Activated CD4-positive, alpha-beta T cell treated with anti-CD3 and anti-CD28 coated beads for 1 hour (primary cell): ENCODE measurements around the gene PLD3.

Experiments
- DNase-seq: peaks from one replicate; pipeline ENCODE4 v3.0.0-alpha.2; 2020

PLD3 gene

DNA sequence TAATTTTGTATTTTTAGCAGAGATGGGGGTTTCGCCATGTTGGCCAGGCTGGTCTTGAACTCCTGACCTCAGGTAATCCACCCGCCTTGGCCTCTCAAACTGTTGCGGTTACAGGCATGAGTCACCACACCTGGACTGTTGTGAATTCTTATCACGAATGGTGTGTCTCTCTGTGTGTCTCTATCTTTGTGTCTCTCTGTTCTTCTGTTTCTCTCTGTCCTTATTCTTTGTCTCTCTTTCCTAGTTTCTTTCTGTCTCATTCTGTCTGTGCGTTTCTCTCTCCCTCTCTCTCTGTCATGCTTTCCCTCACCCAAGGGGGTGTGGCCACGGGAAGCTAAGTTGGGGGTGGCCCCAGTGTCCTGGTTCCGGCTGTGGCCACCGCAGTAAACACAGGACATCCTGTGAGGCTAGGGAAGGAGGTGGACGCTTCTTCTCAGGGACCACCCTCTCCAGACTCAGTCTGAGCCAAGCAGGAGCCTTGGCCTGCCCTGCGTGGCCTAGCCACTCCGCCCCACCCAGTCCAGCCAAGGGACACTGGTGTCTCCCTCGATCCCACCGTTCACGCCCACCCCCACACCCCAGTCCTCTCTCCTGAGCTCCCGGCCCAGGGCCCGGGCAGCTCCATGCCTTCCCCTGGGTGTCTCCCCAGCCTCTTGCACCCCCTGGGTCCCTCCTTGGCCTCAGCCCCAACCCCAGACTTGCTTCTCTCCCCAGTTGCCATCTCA, 68.6 kb downstream of the PLD3 start:
- no peak for DNase-seq

DNA sequence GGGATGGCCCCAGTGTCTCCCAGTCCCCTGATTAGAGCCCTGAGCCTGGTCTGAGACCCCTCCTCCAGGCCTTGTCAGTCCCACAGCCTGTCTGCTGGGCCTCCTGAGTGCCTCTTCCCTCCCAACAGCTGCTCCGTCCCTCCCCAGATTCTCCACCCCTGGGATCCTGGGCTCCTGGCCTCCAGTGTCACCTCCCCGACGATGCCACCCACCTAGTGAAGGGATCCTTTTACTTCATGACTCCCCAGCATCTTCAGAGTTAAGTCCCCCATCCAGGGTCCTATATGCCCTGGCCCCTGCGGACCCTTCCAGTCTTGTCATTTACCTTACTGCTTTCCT, 69.1 kb downstream of the PLD3 start:
- DNase-seq = no peak

DNA sequence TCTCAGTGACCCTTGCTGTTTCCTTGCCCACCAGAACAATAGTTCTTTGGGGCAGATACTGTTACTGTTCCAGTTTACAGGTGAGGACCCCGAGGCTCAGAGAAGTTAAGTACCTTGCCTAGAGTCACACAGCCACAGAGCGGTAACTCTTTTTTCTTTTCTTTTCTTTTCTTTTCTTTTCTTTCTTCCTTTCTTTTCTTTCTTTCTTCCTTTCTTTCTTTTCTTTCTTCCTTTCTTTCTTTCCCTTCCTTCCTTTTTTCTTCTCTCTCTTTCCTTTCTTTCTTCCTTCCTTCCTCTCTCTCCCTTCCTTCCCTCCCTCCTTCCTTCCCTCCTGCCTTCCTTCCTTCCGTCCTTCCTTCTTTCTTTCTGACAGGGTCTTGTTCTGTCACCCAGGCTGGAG, 69.5 kb downstream of the PLD3 start:
- DNase-seq = no peak

DNA sequence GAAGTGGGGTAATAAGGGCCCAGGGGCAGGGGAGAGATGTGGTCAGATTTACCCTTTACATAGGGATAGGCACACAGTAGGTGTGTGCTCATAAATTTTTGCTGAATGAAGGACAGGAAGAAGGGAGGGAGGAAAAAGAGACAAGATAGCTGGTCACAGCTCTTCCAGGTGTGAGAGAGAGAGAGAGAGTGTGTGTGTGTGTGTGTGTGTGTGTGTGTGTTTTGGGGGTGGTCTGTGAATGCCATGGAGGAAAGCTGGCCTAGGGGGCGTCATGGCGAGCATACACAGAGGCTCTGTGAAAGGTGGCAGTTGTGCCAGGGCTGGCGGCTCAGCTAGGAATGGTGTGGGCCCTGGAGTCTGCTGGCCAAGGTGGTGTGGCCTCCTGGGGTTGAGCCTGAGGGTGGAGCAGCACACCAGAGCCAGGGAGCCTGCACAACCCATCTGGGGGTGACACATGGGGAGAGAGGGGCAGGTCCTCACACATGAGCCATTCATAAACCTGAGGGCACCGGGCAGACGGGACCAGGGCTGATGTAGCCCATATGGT, 70.6 kb downstream of the PLD3 start:
- DNase-seq = no peak

DNA sequence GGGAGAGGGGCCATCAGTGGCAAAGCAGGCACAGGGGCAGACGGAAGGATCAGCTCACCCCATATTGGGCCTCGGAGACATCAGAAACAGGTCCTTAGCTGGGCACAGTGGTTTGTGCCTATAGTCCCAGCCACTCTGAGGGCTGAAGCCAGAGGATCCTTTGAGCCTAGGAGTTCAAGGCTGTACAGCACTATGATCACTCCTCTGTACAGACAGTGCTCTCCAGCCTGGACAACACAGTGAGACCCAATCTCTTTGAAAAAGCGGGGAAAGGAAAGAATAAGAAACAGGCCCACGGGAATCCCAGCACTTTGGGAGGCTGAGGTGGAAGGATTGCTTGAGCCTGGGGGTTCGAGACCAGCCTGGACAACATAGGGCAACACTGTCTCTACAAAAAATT, 71.3 kb downstream of the PLD3 start:
- no peak for DNase-seq

DNA sequence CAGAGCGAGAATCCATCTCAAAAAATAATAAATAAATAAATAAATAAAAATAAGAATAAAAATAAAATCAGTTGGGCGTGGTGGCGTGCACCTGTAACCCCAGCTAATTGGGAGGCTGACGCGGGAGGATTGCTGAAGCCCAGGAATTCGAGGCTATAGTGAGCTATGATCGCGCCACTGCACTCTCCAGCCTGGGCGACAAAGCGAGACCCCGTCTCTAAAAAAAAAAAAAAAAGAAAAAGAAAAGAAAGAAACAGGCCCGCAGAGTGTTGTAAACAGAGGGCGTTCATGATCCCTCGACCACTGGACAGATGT, 71.9 kb downstream of the PLD3 start:
- DNase-seq = no peak

DNA sequence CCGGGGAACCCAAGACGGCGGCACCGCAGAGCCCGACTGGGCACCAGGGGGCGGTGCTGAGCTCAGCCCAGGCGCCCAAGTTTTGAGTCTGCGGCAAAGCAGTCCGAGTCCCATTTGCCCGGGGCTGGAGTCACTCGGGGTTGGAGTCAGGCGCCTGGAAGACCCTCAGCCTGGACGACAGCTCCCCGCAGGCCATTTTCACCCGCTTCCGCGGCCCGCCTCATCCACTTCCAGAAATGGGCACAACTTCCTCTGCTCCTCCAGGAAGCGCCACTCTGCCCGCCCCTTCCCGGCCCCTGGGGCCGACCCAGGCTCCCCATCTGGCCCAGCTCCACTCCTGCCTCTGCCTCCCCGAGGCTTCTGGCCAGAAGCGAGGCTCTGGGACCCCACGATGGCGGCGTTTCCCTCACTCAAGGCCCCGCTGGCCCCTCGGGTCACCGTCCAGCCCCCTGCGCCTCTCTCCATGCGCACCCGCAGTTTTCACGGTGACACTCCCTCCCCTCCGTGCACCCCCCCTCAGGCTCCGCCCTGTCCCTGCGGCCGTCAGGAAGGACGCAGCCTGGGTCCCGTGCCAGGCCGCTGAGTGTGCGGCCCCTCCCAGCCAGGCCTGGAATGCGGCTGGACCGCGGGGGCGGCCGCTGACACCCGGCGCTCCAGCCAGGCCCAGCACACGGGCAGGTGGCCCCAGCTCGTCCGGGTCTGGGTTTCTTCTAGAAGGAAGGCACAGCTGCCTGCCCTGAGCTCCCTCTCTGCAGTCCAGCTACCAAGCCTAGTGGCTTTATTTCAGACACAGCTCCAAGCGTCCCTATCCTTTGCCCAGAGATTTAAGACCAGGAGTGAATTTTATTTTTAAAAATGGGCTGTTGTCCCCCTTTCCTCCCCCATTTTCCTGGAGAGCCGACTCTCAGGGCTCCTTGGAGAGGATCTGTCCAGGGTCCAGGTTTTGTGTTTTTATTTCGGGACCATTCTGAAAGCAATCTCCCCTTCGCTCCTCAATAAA, 72.6 kb downstream of the PLD3 start:
- peak; percentile 61 for DNase-seq

DNA sequence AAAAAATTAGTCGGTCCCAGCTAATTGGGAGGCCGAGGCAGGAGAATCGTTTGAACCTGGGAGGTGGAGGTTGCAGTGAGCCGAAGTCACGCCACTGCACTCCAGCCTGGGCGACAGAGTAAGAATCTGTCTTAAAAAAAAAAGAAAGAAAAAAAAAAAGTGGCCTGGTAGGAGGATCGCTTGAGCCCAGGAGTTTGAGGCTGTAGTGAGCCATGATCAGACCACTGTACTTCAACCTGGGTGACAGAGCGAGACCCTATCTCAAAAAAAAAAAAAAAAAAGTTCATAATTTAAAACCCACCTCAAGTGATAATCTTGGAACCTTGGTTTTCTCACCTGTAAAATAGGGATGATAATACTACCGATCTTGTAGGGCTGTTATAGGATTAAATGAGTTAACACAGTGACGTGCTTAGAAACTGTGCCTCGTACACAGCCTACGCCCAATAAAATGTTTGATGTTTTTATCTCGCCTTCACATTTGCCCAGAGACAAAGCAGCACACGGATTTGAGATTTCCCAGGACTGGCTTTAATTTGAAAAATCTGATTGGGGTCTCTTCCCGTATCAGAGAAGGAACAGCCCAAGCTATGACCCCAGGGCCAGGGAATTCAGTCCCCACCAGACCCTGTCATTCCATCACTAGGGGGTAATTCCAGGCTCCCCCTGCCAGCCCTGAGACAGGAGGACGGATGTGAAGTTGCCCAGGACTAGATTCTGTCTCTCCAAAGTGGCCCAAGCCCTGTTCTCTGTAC, 73.7 kb downstream of the PLD3 start:
- DNase-seq = no peak

DNA sequence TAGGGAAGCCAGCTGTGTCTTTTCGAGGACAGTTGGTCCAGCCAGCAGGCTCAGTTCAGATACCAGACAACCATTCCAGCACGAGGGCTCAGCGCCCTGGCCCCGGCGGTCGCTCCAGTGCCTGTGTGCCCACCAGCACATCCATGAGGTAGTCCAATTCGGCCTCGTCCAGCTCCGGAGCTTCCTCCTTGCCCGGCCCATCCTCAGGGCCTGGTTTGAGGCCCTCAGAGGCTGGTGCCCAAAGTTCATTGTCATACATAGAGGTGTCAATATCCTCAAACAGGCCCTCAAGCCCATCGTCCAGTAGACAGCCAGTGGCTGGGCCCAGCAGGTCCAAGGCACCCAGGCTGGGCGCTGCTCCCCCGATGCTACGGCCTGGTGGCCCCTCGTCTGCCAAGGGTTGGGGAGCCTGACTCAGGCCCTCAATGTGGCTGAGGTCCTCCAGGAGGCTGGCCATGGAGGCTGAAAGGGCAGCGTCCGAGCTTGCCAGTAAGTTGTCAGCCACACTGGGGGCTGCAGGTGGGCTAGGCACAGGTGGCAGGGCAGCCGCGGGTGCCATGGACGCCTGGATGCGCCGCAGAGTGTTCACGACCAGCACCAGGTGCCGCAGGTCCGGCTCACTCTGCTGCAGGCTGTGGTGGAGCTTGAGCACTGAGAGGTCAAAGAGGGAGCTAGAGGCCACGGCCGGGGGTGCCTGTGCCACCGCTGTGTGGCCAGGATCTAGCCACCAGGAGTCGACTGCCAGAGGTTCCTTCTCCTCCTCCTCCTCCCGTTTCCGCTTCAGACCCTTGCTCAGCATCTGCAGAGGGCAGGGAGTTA, 74.5 kb downstream of the PLD3 start:
- no peak for DNase-seq

DNA sequence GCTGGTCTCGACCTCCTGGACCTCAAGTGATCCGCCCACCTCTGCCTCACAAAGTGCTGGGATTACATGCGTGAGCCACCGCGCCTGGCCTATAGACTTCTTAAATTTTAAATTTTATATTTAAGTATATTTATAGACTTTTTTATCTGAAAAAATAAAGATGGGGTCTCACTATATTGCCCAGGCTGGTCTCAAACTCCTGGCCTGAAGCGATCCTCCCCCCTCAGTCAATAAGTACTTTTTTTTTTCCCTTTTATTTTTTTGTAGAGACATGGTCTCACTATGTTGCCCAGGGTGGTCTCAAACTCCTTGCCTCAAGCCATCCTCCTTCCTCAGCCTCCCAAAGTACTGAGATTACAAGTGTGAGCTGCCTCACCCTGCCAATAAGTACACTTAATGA, 75.4 kb downstream of the PLD3 start:
- no peak for DNase-seq

DNA sequence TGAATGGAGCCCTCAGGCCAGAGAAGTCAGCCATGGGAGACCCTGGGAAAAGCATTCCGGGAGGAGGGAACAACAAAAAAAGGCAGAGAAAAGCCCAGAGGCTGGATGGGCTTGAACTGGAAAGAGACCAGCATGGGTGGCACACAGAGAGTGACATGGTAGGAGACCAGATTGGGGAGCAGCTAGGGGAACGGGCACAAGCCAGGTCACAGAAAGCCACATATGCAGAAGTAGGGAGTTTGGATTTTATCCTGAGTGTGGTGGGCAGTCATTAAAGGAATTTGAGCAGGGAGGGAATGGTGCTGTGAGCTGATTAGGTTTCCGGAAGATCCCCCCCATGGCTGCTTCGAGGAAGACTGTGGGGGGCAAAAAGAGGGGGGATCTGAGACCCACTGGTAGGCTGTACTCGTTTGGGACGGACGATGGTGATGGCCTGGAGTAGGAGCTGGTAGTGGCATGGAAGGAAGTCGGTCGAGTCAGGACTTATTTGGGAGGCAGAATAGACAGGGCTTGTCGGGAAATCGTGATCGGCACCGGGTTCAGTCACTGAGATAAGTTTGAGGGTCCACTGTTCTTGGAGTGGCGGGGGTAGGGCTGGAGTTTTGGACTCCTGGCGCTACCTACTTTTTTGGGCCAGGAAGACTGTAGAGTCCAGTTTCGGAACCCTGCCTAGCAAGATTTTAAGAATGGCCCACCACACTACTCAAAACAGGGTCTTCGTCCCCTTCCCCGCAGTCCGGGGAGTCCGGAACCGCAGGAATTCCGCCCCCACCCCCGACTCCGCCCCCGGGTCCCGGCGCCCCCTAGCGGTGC, 76.3 kb downstream of the PLD3 start:
- DNase-seq = no peak

DNA sequence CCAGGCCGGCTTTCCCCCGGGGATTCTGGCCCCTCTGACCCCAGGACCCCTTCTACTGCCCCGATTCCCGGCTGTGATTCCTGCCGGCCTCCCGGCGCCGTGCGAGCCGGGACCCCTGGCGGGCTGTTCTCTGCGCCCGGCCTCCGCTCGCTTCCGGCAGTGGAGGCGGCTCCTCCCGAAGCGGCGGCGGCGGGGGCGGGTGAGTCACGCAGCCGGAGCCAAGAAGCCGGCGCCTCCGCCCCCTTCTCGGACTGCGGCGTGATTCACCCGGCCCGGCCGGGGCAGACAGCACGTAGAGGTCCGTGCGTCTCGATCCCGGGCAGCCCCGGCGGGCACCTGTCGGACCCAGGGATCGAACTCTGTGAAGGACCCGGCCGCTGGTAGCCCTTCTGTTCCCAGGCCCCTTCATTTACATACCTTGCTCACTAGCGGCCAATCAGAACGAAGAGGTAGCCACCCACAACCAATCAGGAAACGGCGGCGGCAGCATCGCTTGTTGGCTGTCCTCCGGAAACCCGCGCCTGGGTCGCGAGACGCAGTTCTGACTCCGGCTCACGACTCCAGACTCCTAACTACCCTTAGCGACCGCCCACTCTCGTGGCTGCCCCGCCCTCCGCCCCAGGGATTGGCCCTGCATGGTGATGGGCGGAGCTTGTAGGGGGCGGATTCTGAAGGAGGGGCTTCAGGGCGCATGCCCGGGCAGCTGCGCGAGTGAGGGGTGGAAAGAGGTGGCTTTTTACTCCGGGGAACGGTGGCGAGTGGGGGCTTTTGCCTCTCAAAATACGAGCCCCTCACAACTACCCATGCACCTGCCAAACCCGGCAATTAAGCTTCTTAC, 77.2 kb downstream of the PLD3 start, which contains the start of gene SERTAD1:
SERTAD1 (minus strand) TSS at position 543 of the 838 bp plus-strand sequence. CDS start 2,446 bp downstream, outside the sequence.
- peak; percentile 100 for DNase-seq
